ENCODE results near the gene ANKRA2. TPM values are rescaled to one million over a fixed set of nuclear protein-coding genes. Genes with fewer than 3 reads are reported as not detected.

Gene ANKRA2
- total RNA-seq, 6 donors from 2014 or later: 14.1 to 84.9 (median 19.7) TPM

DNA sequence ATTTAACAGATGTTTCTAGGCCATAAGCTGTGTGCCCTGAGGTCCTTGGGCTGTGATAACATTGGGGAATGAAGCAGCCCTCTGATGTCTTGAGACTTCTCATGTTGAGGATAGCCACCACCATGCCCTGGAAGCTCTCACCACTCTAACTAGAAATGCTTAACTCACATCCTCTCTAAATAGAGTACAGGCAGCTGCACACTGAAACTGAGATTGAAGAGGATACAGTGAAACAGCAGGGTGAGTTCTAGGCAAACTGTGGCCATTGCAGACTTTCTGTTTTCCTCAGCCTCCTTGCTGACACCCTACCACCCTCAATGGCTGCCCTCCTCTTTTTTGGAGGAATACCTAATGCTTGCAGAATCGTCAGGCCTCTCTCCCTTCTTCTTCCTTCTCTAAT lies 22.5 kb upstream of the ANKRA2 start:
- TF ChIP-seq, protein P1, sequence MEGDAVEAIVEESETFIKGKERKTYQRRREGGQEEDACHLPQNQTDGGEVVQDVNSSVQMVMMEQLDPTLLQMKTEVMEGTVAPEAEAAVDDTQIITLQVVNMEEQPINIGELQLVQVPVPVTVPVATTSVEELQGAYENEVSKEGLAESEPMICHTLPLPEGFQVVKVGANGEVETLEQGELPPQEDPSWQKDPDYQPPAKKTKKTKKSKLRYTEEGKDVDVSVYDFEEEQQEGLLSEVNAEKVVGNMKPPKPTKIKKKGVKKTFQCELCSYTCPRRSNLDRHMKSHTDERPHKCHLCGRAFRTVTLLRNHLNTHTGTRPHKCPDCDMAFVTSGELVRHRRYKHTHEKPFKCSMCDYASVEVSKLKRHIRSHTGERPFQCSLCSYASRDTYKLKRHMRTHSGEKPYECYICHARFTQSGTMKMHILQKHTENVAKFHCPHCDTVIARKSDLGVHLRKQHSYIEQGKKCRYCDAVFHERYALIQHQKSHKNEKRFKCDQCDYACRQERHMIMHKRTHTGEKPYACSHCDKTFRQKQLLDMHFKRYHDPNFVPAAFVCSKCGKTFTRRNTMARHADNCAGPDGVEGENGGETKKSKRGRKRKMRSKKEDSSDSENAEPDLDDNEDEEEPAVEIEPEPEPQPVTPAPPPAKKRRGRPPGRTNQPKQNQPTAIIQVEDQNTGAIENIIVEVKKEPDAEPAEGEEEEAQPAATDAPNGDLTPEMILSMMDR (IDR thresholded peaks at IDR 0.05): no peak
- TF ChIP-seq POLR2AphosphoS5 (IDR thresholded peaks at IDR 0.05): no peak
- TF ChIP-seq POLR2A (IDR thresholded peaks at IDR 0.05): no peak
- no peak for TF ChIP-seq EP300 (IDR thresholded peaks at IDR 0.05)
- H3K36me3 ChIP-seq: peaks cover 0 to 1% (median 0%) of the 10 kb centered on the region in 4 donors
- no peak overlapping the region for H3K27ac ChIP-seq
- no peaks in the 10 kb centered on the region for H3K27me3 ChIP-seq
- no peak overlapping the region for H3K4me3 ChIP-seq
- no peak for DNase-seq
- no peaks in the 10 kb centered on the region for H3K4me1 ChIP-seq
- H3K9me3 ChIP-seq: no peaks in the 10 kb centered on the region
- 43 to 47% methylated on average over 1 of the region's 1 CpG for WGBS, 2 donors
- no peak for ATAC-seq (ENCODE audit: low FRiP score in 2 of 2)

DNA sequence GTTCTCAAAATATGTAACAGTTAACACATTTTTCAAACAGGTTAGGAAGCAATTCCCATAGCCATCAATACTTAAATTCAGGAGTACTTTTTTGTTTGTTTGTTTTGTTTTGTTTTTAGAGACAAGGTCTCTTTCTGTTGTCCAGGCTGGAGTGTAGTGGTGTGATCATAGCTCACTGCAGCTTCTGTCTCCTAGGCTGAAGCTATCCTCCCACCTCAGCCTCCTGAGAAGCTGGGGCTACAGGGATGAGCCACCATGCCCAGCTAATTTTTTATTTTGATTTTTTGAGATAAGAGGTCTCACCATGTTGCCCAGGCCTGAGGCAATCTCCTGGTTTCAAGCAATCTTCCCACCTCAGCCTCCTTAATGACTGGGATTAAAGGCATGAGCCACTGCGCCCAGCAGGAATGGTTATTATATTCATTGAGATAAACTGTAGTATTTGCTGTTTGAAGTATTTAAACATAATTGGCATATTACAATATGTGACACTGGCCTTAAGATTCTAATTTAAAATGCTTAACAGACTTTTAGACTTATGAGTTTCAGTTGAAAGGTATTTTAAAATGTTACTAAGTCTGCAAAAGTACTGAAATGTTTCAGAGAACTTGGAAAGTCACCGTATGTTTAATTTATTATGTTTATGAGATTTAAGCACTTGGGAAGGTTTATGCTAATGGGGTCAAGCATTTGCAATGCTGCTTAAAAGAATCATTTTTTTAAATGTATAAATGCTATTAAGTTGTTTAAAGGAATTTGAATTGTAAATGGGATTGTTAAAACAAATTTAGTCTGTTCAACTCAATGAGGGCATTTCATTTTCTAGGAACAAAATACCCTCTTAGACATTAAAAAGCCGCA lies 17.1 kb upstream of the ANKRA2 start:
- DNase-seq (no peak), ATAC-seq (ENCODE audit: low FRiP score in 2 of 2) (no peak)
- Histone ChIP-seq H3K9me3 (no peaks in the 10 kb centered on the region), H3K27me3 (no peaks in the 10 kb centered on the region), H3K36me3 (peaks cover 15 to 49% (median 26%) of the 10 kb centered on the region in 4 donors), H3K27ac (no peak overlapping the region), H3K4me3 (no peak overlapping the region), H3K4me1 (no peaks in the 10 kb centered on the region)
- TF ChIP-seq, protein P1 (IDR thresholded peaks at IDR 0.05): no peak
- TF ChIP-seq POLR2AphosphoS5 (IDR thresholded peaks at IDR 0.05) (no peak), POLR2A (IDR thresholded peaks at IDR 0.05) (no peak), EP300 (IDR thresholded peaks at IDR 0.05) (no peak)
- 62 to 79% methylated on average over 3 of the region's 3 CpGs for WGBS, 2 donors

DNA sequence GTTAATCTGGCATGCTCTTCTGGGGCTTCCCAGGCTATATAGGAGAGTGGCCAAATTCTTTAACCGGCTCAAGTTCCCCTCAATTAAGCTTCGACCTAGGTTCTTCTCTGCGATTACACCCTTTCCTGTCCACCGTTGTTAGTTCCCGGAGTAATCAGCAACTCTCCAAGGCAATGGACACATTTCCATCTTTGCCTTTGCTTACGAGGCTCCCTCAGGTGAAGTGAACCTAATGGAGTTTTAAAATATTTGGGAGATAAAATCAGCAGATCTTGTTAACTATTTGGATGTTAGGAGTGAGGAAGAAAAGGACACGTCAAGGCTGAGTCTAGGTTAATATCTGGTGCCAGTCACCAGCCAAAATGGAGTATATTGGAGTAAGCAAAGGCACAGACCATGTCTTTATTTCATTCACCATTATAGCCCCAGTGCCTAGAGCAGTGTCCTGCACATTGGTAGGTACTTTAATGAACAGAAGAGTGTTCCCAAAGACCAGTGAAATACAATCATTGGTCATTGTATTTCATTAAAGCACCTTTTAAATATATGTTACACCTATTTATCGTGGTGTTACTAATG lies 619 bp upstream of the ANKRA2 start:
- H3K27ac ChIP-seq: peak overlapping the region; percentile 93 to 97 (median 94)
- no peak for TF ChIP-seq POLR2AphosphoS5 (IDR thresholded peaks at IDR 0.05)
- TF ChIP-seq, protein P1 (IDR thresholded peaks at IDR 0.05): no peak
- no peak for TF ChIP-seq POLR2A (IDR thresholded peaks at IDR 0.05)
- TF ChIP-seq EP300 (IDR thresholded peaks at IDR 0.05): no peak
- H3K4me1 ChIP-seq: peaks cover 24 to 35% (median 28%) of the 10 kb centered on the region in 4 donors
- 6 to 8% methylated on average over 8 of the region's 8 CpGs for WGBS, 2 donors
- peak overlapping the region; percentile 60 to 70 (median 66) for H3K4me3 ChIP-seq
- H3K36me3 ChIP-seq: peaks cover 0 to 45% (median 13%) of the 10 kb centered on the region in 4 donors
- DNase-seq (no peak), ATAC-seq (ENCODE audit: low FRiP score in 2 of 2) (no peak)
- H3K27me3 ChIP-seq: no peaks in the 10 kb centered on the region
- no peaks in the 10 kb centered on the region for H3K9me3 ChIP-seq

DNA sequence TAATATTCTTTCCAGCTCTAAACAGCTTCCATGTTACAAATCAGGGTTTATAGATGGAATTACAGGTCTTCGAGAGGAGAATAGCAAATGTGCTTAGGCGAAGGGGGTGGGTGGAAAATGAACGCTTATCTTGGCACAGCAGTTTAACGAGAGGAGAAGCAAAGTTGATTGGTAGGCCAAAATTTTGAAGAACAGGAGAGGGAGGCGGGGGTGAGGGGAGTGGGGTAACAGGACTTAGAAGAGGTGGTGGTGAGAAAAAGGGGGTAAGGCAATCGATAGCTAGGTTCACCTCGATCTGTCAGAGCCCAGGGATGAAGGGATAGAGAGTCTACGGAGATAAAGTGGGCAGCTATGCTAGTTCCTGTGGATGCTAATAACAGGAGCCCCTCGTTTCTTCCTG lies 764 bp downstream of the ANKRA2 start:
- 3% methylated on average over 9 of the region's 9 CpGs for WGBS, 2 donors
- H3K4me1 ChIP-seq: peaks cover 24 to 35% (median 29%) of the 10 kb centered on the region in 4 donors
- peak; percentile 6 to 15 for ATAC-seq (ENCODE audit: low FRiP score in 2 of 2)
- H3K27ac ChIP-seq: peak overlapping the region; percentile 93 to 97 (median 94)
- H3K4me3 ChIP-seq: peak overlapping the region; percentile 60 to 71 (median 66)
- H3K36me3 ChIP-seq: peaks cover 0 to 45% (median 15%) of the 10 kb centered on the region in 4 donors
- H3K9me3 ChIP-seq: no peaks in the 10 kb centered on the region
- TF ChIP-seq POLR2A (IDR thresholded peaks at IDR 0.05) (no peak), POLR2AphosphoS5 (IDR thresholded peaks at IDR 0.05) (no peak), EP300 (IDR thresholded peaks at IDR 0.05) (no peak)
- TF ChIP-seq, protein P1 (IDR thresholded peaks at IDR 0.05): no peak
- DNase-seq: no peak
- no peaks in the 10 kb centered on the region for H3K27me3 ChIP-seq
